NCI-H2107 (cell line): Measurements from ENCODE around the gene ENTR1.
A peak's percentile ranks its signal among the peaks of the same experiment; 100 is the strongest.

ENCODE experiments used
- DNase-seq: peaks from one replicate; lab custom pipeline; 2025; lab: John Stamatoyannopoulos, UW

The ENTR1 gene

DNA sequence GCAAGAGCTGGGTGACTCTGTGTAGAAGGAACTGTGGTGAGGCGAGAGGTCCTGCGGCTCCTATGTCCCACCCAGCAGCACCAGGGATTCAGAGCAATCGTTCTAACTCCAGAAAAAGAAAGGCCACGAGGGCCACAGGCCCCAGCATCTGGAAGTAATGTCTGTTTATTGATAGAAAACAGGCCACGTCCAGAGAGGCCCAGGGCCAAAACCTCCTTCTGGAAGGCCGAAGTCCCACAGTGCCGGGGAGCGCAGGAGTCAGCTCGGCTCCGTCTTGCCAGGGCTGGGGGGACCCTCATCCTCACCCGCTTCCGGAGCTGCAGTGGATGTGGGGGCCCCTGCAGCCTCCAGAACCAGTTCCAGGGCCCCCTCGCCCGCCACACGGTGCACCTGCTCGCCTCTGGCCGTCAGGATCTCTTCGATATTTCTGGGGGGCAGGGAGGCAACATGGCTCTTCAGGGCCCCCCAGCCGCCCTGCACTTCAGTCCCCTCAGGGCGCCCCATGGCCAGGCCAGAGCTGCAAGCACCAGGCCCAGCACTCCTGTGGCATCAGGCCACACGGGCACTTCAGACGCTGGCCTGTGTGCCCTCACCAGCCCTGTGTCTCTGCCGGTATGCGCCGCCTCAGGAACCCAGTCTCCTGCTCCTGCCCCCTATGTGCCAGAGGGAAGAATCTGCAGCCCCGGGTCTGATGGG, 48.5 kb downstream of the ENTR1 start:
- DNase-seq: no peak

DNA sequence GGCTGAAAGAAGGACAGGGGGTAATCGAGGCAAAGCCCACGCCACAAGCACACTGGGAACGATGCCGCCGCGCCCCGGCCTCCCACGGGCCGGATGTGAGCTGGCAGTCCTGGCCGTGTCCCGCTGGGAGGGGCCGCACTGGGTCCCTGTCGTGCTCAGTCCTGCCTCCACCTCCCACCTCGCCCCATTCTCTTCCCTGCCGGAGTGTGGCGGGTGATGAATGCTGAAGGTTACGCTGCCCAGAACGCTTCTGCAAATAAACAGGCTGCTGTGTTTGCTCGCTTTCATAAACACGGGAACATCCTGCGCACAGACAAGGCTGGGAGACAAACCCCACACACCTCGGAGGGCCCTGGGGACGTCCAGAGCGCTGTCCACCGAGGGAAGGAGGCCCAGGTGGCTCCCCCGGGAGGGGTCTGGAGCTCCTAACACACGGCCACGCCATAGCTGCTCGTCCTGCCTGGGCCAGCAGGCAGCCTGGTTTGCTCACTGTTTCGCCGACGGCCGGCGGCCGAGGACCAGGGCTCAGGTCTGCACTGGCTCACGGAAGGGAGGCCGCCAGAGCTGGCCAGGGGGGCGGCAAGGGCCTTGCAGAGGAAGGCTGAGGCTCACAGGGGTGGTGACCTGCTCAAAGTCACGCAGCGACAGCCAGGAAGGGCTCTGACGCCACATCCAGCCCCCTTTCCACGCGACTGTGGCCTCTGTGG, 49.2 kb downstream of the ENTR1 start:
- DNase-seq: no peak

DNA sequence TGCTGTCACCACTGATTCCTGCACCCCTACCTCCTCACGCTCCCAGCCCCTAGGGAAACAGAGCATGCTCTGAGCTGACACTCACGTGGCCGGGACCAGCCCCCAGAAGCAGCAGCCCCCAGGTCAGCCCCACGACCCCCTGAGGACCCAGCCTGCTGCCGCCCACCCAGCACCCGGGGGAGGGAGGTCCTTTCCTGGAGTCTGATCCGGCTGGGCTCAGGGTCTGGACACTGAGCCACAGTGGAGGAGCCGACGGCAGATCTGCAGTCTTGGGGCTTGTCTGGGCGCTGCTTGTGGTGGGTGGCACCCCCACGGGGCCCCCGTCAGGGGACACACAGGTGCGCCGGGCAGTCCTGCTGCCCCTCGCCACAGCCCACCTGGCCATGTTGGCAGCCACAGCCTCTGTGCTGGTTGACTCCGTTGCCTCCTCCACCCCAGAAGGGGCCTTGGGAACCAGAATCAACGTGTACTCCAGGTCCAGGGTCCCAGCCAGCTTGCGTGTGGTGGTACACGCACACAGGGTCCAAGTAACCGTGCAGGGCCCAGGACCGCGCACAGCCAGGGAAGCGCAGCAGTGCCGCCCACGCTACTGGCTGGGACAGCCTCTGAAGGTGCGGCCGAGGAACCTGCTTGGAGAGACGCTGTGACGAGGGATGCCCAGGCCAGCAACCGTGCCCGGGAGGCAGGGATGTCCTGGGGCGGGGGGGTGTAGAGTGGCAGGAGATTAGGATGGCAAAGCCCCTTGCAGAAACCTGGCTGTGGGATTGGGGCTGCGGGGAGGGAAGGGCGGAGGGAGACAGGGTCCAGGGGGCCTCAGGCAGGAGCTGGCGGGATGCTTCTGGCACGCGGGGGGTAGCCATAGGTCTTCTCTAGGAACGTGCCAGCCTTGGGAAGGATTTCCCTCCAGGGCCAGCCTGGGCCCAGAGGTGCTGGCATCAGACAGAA, 50.4 kb downstream of the ENTR1 start:
- DNase-seq: no peak

DNA sequence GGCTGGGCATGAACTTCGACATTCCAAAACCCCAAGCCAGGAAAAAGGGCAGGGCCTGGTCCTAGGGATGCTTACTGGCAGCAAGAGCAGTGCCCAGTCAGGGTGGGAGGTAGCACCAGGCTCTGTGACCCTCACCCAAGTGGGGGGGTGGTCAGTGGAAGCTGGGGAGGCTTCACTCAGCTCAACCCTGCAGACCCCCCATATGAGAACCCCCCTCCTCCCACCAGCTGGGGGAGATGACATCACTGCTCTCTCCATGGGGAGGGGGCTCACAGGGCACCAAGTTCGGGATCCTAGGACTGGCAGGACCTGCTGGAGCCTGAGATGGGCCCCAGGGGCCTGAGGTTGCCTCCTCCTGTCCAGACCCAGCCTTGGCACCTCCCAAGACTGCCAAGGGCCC, 51.5 kb downstream of the ENTR1 start:
- DNase-seq: no peak

DNA sequence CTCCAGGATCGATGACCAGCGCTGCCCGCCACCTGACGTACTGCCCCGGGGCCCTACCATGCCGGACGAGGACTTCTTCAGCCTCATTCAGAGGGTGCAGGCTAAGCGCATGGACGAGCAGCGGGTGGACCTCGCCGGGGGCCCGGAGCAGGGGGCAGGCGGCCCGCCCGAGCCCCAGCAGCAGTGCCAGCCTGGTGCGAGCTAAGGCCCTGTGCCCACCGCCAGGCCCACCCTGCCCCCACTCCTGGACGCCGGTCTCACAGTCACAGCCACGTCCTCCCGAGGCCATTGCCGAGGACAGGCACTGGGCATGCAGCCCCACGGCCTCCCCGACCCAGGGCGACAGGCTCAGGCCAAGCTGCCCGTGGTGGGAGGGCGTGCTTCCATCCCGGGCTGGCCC, 52.4 kb downstream of the ENTR1 start:
- no peak for DNase-seq

DNA sequence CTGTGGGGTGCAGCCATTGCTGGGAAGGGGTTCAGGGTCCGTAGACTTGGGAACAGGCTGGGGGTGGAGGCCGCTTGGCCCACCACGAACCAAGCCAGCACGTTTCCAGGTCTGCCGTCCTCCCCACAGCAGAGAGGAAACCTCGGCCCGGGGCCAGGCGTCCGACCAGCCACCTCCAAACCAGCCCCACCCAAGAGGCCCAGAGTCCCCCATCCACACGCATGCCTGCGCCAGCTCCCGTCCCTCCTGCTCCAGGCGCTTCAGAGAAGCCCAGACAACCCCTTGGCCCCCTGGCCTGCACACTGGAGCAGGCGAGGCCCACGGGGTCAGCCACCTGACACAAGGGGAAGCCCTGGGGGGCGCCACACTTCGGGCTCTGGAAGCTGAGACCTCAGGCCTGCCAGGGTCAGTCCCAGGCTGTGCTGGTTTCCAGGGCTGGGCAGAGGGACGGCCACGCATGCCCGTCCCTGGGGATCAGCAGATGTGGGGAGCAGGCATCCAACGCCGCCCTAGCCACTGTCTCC, 53.1 kb downstream of the ENTR1 start:
- no peak for DNase-seq

DNA sequence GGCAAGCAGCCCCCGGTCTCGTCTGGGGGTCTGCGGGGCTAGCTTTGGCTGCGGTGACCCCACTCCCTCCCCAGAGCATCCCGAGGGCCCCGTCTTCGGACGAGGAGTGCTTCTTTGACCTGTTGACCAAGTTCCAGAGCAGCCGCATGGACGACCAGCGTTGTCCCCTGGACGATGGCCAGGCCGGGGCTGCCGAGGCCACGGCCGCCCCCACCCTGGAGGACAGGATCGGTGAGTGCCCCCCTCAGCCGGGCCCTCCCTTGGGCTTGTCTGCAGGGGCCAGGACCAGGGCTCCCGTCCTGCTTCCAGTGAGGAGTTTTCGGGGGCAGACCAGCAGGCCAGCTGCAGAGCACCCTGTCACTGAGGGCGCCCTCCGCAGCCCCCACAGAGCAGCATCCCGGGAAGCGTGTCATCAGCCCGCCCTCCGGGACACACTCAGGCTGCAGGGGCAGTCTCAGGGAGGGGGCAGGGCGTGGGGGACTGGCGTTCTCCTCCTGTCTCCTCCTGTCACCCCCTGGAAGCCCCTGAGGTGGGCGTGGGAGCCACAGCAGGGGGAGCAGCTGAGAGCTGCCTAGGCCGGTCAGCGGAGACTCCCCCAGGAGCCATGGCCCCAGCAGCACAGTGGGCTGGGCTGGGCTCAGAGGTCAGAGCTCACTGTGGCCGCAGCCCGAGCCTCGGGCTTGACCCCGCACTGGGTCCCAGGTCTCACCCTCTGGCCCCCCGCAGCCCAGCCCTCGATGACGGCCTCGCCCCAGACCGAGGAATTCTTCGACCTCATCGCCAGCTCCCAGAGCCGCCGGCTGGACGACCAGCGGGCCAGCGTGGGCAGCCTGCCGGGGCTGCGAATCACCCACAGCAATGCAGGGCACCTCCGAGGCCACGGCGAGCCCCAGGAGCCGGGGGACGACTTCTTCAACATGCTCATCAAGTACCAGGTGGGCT, 54.5 kb downstream of the ENTR1 start:
- no peak for DNase-seq

DNA sequence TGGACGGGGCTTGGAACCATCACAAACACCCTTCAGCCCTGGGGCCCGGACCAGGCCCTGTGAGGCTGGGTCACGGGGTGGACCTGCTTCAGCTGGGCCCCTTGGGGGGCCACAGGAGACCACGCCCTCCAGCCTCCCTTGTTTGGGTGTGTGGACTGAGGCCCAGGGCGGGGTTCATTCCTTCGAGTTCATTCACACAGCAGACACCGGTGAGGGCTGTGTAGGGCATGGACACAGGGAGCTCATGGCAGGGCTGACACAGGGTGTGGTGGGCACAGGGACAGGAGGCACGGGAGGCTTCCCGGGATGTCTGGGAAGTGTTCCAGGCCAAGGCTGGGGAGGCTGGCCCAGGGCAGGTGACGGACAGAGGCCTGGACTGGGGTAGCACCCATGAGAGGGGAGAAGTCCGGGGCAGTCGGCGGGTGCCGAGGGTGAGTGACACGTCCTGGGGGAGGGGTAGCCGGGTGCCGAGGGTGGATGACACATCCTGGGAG, 55.8 kb downstream of the ENTR1 start:
- no peak for DNase-seq

DNA sequence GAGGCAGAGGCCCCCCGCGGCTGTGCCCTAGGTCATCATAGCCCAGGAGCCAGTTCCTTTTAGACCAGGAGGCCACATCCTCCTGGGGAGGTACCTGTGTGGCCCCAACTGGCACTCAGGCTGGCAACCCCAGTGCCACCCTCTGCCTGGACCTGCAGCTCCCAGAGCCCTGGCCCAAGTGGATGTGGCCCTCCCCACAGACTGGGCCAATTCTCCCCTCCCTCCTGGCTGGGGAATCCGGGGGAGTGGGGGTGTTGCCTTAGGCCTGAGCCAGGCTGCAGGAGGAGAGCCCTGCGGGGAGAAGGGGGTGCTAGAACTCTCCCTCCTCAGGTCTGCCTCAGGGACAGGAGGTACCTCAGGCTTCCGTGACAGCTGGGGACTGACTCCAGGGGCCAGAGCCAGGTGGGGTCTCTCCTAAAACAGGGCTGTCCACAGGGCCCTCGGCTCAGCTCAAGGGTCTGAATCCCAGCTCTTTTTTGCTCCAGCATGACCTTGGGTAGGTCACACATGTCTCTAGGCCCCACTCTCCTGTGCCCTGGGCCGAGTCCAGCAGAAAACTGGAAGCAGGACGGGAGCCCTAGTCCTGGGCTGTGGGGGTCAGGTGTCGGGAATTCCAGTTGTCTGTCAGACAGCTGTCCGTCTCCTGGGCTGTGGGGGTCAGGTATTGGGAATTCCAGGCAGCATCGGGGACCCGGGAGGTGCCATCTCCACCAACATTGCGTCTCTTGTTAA, 56.5 kb downstream of the ENTR1 start:
- no peak for DNase-seq

DNA sequence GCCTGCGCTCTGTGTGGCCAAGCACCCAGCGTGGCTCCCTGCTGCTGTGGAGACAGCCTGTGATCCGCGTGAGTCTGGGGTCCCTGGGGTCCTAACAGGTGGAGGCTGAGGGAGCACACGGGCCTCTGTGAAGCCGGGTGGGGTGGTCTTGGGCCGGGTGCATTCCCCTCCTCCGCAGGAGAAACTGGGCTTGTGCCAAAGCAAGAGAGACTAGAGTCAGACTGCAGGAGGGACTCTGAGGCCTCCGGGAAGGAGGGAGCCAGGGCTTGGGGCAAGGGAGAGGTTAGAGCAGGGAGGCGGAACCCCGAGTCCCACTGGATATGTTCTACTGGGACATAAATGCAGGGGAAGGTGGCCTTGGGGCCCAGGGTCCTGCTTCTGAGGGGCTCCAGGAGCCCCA, 57.3 kb downstream of the ENTR1 start:
- DNase-seq: no peak

DNA sequence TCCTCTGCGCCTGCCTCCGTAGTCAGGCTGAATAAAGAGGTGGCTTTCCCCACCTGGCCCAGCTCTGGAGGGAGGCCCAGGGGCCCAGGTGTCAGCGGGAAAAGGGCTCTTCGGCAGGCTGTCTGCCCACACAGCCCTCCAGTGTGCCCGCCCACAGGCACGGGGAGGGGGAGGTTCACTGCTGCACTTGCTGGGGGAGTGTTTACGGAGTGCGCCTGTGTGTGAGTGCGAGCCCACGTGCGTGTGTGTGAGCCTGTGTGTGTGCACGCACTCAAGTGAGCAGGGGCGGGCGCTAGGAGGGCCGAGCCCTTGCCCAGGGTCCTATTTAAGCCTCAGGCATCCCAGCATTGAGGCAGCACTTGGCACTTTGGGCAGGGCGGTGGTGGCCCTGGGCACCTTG, 57.7 kb downstream of the ENTR1 start:
- DNase-seq: peak; percentile 48
